Measurements from ENCODE around the gene PSMF1.

- TF ChIP-seq CTCF (IDR thresholded peaks at IDR 0.05) (no peak), POLR2A (IDR thresholded peaks at IDR 0.05) (no peak)
Measured at GRCh38 chr20:1198751-1199150, 80.3 kb downstream of the PSMF1 start.
